Spleen (tissue), 11 donors: Measurements from ENCODE around the gene TCF12. TPM values are rescaled to one million over a fixed set of nuclear protein-coding genes. Genes with fewer than 3 reads are reported as not detected.

Source experiments
- DNase-seq: peaks from one replicate; pipeline ENCODE4 v3.0.0-alpha.2; 2020
- H3K27ac ChIP-seq, 8 donors: fragments of 200-600 bp; sonication (generic) in 7 of 8; 1 replicate in 4 of 8; 2 replicates in 4 of 8; pipeline versions ENCODE4 v1.5.0 to v1.8.0; 2016 to 2021; ENCODE audit warnings: inconsistent platforms in 4 of 8, mild to moderate bottlenecking in 4 of 8, moderate library complexity in 1 of 8
- H3K27me3 ChIP-seq, 7 donors: fragments of 200-600 bp; sonication (generic) in 6 of 7; replicated peaks in 1 of 7; 1 replicate in 4 of 7; 2 replicates in 3 of 7; pipeline versions ENCODE4 v1.5.0 to v1.8.0; 2016 to 2021; ENCODE audit warnings: inconsistent platforms in 3 of 7, mild to moderate bottlenecking in 1 of 7
- H3K36me3 ChIP-seq, 6 donors: fragments of 200-600 bp; sonication (generic) in 5 of 6; 1 replicate in 4 of 6; 2 replicates in 2 of 6; pipeline versions ENCODE4 v1.5.0 to v1.8.0; 2016 to 2021; ENCODE audit warnings: inconsistent platforms in 2 of 6
- H3K4me1 ChIP-seq, 6 donors: fragments of 200-600 bp; sonication (generic) in 5 of 6; 1 replicate in 3 of 6; 2 replicates in 3 of 6; pipeline versions ENCODE4 v1.5.0 to v1.8.0; 2016 to 2021; ENCODE audit warnings: inconsistent platforms in 3 of 6
- H3K4me3 ChIP-seq, 8 donors: fragments of 200-600 bp; sonication (generic) in 7 of 8; 1 replicate in 4 of 8; 2 replicates in 4 of 8; pipeline versions ENCODE4 v1.5.0 to v1.8.0; 2016 to 2021; ENCODE audit warnings: inconsistent platforms in 4 of 8, mild to moderate bottlenecking in 4 of 8, moderate library complexity in 2 of 8
- H3K9me3 ChIP-seq, 8 donors: fragments of 200-600 bp; sonication (generic) in 7 of 8; 1 replicate in 4 of 8; 2 replicates in 4 of 8; pipeline versions ENCODE4 v1.5.0 to v1.8.0; 2016 to 2021; ENCODE audit warnings: inconsistent platforms in 4 of 8
- POLR2A ChIP-seq, 3 donors: fragments of 450-650 bp; IDR thresholded peaks; one replicate each; pipeline ENCODE4 v1.5.1; 2017; ENCODE audit warnings: antibody characterized with exemption in 3 of 3, mild to moderate bottlenecking in 1 of 3
- POLR2AphosphoS5 ChIP-seq, 3 donors: sonication (generic); formaldehyde crosslinking; IDR thresholded peaks; one replicate each; pipeline ENCODE4 v1.5.1; 2017; ENCODE audit warnings: antibody characterized with exemption in 3 of 3
- WGBS, 5 donors: extraction: QIAGEN DNeasy Blood & Tissue Kit in 3 of 5; methylation state at CpG; one replicate each; pipeline versions ENCODE4 v1.1.5 to v1.1.7; 2013 to 2018; 5-methylcytosine and 5-hydroxymethylcytosine counted together
- intact Hi-C: fragments of 100-400 bp; cut with DNase I; formaldehyde crosslinking; loops from one replicate; pipeline ENCODE4 v1.15.0; 2023; ENCODE audit warnings: low total_unique reads
- polyA plus RNA-seq, 3 donors: library from polyadenylated mRNA; stranded (reverse); fragments of 200-250 nt; gene quantifications; one replicate each; pipeline ENCODE4 v1.2.1, GENCODE V29; 2013
- total RNA-seq, 7 donors: library from RNA; depleted of rRNA in 3 of 7; stranded (reverse); fragments of >200 nt in 3 of 7; fragmentation: NEBNext Ultra II Directional in 4 of 7; extraction: Animal tissue kit (Norgen Biotek cat#: 25700) in 4 of 7; gene quantifications; one replicate each; pipeline versions ENCODE4 v1.1.0 to v1.2.1, GENCODE V29; 2016 to 2021
- TF ChIP-seq, protein P1 (sequence below), 11 experiments: fragments of 200-600 bp in 7 of 11; fragments of 450-650 bp in 4 of 11; sonication (generic) in 4 of 11; IDR thresholded peaks in 8 of 11; conservative IDR thresholded peaks in 3 of 11; 1 replicate in 7 of 11; 2 replicates in 4 of 11; pipeline versions ENCODE4 v1.4.0 to v1.8.0; 2016 to 2021; ENCODE audit warnings: antibody characterized with exemption in 11 of 11, inconsistent platforms in 4 of 11, mild to moderate bottlenecking in 1 of 11
- donor health status: healthy with polysubstance abuse.
- donor health status: DM: no; HTN: no; CAD: no; lungs with moderate emphysema.
- donor health status: DM: no; HTN: no; CAD: no.
- donor health status: Bipolar disorder and iron deficiency.
- donor health status: healthy.
- donor health status: DM: no; HTN: no; CAD: no.
- donor health status: DM: yes; HTN: yes; CAD: no.

Gene TCF12
- total and polyA plus RNA-seq, 10 donors = 8.3 to 139 (median 111) TPM

DNA sequence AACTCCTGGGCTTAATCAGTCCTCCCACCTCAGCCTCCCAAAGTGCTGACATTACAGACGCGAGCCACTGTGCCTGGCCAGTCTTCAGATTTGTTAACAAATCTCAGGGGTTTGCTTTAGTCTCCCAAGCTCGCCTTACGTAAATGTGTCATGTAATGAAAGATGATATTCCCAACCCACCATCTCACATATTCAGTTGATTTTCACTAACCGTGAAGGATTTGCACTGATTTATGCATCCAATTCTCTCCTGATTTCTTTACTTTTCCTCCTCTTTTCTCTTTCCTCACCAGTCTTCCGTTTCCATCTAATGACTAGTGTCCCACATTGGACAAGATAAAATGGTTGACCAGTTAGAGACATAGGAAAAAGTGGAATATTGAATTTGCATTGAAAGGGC is 72.6 kb downstream of the TCF12 start:
- Histone ChIP-seq H3K27ac (no peak overlapping the region), H3K36me3 (peaks cover 0 to 10% (median 0%) of the 10 kb centered on the region in 6 donors), H3K4me3 (no peak overlapping the region), H3K9me3 (no peaks in the 10 kb centered on the region), H3K4me1 (peaks cover 19 to 65% (median 36%) of the 10 kb centered on the region in 6 donors), H3K27me3 (no peaks in the 10 kb centered on the region)
- no peak for DNase-seq
- intact Hi-C loops = no loop called here
- no peak for TF ChIP-seq POLR2AphosphoS5 (IDR thresholded peaks at IDR 0.05)
- TF ChIP-seq POLR2A (IDR thresholded peaks at IDR 0.05) = no peak
- TF ChIP-seq, protein P1, sequence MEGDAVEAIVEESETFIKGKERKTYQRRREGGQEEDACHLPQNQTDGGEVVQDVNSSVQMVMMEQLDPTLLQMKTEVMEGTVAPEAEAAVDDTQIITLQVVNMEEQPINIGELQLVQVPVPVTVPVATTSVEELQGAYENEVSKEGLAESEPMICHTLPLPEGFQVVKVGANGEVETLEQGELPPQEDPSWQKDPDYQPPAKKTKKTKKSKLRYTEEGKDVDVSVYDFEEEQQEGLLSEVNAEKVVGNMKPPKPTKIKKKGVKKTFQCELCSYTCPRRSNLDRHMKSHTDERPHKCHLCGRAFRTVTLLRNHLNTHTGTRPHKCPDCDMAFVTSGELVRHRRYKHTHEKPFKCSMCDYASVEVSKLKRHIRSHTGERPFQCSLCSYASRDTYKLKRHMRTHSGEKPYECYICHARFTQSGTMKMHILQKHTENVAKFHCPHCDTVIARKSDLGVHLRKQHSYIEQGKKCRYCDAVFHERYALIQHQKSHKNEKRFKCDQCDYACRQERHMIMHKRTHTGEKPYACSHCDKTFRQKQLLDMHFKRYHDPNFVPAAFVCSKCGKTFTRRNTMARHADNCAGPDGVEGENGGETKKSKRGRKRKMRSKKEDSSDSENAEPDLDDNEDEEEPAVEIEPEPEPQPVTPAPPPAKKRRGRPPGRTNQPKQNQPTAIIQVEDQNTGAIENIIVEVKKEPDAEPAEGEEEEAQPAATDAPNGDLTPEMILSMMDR (IDR thresholded peaks at IDR 0.05 in 8 of 11, conservative IDR thresholded peaks at IDR 0.05 in 3 of 11) = no peak
- 95 to 98% (median 97%) methylated on average over 6 of the region's 6 CpGs for WGBS, 5 donors

DNA sequence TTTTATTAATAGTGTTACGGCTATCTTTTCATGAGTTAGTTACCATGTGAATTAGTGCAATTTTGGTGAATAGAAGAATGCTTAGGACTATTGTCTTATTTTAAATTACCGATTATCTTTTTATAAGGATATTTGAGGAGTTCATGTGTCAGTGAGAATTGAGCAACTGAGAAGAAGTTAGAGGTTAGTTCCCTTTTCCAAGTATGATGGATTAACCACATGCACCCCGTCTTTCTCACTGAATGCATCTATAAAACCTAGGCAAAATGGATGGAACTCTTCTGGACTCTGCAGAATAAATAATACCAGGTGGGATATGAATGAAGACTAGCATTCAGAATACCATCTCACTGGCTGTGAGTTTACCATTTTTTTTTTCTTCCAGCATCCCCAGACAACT is 74.3 kb downstream of the TCF12 start:
- intact Hi-C loops = no loop called here
- Histone ChIP-seq H3K36me3 (peaks cover 0 to 10% (median 0%) of the 10 kb centered on the region in 6 donors), H3K27ac (peak overlapping the region in 1 of 8 donors; percentile 20), H3K27me3 (no peaks in the 10 kb centered on the region), H3K9me3 (no peaks in the 10 kb centered on the region), H3K4me3 (no peak overlapping the region), H3K4me1 (peaks cover 10 to 48% (median 22%) of the 10 kb centered on the region in 6 donors)
- TF ChIP-seq, protein P1 (IDR thresholded peaks at IDR 0.05 in 8 of 11, conservative IDR thresholded peaks at IDR 0.05 in 3 of 11) = no peak
- no peak for TF ChIP-seq POLR2AphosphoS5 (IDR thresholded peaks at IDR 0.05)
- TF ChIP-seq POLR2A (IDR thresholded peaks at IDR 0.05) = no peak
- 62 to 89% (median 74%) methylated on average over 3 of the region's 3 CpGs for WGBS, 5 donors
- DNase-seq = no peak

DNA sequence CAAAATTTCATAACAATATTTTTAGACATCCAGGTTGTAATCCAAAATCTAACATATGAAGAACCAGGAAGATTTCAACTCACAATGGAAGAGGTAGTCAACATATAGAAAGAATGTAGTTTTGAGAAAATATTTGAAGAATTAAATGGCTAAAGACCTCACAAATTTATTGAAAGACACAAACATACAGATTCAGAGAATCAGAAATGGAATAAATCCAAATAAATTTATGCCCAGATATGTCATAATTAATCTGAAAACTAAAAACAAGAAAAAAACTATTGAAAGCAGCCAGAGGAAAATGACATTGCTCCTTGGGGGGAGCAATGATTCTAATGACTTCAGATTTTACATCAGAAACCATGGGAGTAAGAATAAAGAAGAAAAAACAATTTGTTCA is 75.8 kb downstream of the TCF12 start:
- TF ChIP-seq, protein P1 (IDR thresholded peaks at IDR 0.05 in 8 of 11, conservative IDR thresholded peaks at IDR 0.05 in 3 of 11) = no peak
- TF ChIP-seq POLR2AphosphoS5 (IDR thresholded peaks at IDR 0.05) = no peak
- TF ChIP-seq POLR2A (IDR thresholded peaks at IDR 0.05) = no peak
- Histone ChIP-seq H3K9me3 (no peaks in the 10 kb centered on the region), H3K27me3 (no peaks in the 10 kb centered on the region), H3K4me1 (peaks cover 6 to 34% (median 9%) of the 10 kb centered on the region in 6 donors), H3K36me3 (peaks cover 0 to 10% (median 0%) of the 10 kb centered on the region in 6 donors), H3K4me3 (no peak overlapping the region), H3K27ac (no peak overlapping the region)
- intact Hi-C loops = no loop called here
- no peak for DNase-seq

DNA sequence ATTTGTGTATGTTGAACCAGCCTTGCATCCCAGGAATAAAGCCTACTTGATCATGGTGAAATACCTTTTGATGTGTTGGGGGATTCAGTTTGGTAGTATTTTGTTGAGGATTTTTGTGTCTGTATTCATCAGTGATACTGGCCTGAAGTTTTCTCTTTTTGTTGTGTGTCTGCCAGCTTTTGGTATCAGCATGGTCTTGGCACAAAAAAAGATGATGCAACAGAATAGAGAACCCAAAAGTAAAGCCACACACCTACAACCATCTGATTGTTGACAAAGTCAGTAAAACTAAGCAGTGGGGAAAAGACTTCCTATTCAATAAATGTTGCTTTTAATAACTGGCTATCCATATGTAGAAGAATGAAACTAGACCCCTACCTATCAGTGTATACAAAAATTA is 77.6 kb downstream of the TCF12 start:
- peaks cover 0 to 17% (median 0%) of the 10 kb centered on the region in 6 donors for H3K4me1 ChIP-seq
- H3K9me3 ChIP-seq = no peaks in the 10 kb centered on the region
- DNase-seq = no peak
- no peak for TF ChIP-seq POLR2A (IDR thresholded peaks at IDR 0.05)
- intact Hi-C loops = no loop called here
- no peaks in the 10 kb centered on the region for H3K27me3 ChIP-seq
- H3K27ac ChIP-seq = no peak overlapping the region
- peaks cover 0 to 10% (median 0%) of the 10 kb centered on the region in 6 donors for H3K36me3 ChIP-seq
- H3K4me3 ChIP-seq = no peak overlapping the region
